H1 (cell line): Measurements from ENCODE around the gene SERTAD2.

Experiments
- CEBPB ChIP-seq: IDR thresholded peaks from 2 replicates; pipeline ENCODE4 v1.6.1; 2012; ENCODE audit warnings: low read depth, low read length
- CHD1 ChIP-seq: IDR thresholded peaks from 2 replicates; pipeline ENCODE4 v1.6.1; 2012; ENCODE audit warnings: low read depth, low read length, improper control_type of control experiment
- EP300 ChIP-seq, 2 experiments: IDR thresholded peaks; 1 replicate in 1 of 2; 2 replicates in 1 of 2; pipeline ENCODE4 v1.6.1; 2011 to 2012; ENCODE audit warnings: low read depth in 2 of 2, low read length in 2 of 2, mild to moderate bottlenecking in 2 of 2, borderline replicate concordance in 1 of 2, inconsistent platforms in 1 of 2, moderate library complexity in 1 of 2
- EZH2 ChIP-seq: fragments of 200-600 bp; sonication (generic); IDR thresholded peaks from 2 replicates; pipeline ENCODE4 v1.7.1; 2012; ENCODE audit warnings: low read depth, mild to moderate bottlenecking, moderate library complexity, low read length, inconsistent platforms; ENCODE audit not compliant: severe bottlenecking
- TAF1 ChIP-seq: IDR thresholded peaks from 2 replicates; pipeline ENCODE4 v1.6.1; 2011; ENCODE audit warnings: mild to moderate bottlenecking, low read depth, low read length
- TF ChIP-seq, protein P1 (sequence below), 3 experiments: IDR thresholded peaks; 1 replicate in 2 of 3; 2 replicates in 1 of 3; pipeline versions ENCODE4 v1.5.1 to v1.6.1; 2011; ENCODE audit warnings: low read length in 3 of 3, mild to moderate bottlenecking in 3 of 3, inconsistent platforms in 2 of 3, low read depth in 1 of 3, moderate library complexity in 1 of 3; ENCODE audit not compliant: insufficient read depth in 1 of 3; ENCODE audit errors: control extremely low read depth in 1 of 3

DNA sequence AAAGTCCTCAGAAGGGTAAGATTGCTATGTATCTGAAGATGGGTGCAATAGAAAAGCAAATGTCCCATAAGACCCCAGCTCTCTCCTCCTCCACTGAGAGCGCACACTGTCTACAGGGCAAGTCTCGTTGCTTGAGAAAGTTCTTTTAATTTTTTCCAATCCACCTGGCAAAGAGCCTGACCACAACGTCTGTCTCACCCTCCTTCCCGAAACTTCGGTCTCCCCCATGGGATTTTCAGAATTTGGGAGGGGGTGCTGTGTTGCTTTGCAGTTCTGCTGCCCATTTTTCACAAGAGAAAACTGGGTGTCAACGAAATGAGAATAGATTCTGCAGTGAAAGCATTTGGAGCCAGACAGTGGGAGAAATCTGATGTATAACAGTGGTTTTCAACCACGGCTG lies 40.4 kb downstream of the SERTAD2 start:
- TF ChIP-seq CEBPB: no peak
- no peak for TF ChIP-seq EZH2
- no peak for TF ChIP-seq TAF1
- no peak for TF ChIP-seq EP300 (IDR thresholded peaks at IDR 0.05; ENCODE audit: borderline replicate concordance in 1 of 2, low read depth in 2 of 2, low read length in 2 of 2)
- TF ChIP-seq, protein P1, sequence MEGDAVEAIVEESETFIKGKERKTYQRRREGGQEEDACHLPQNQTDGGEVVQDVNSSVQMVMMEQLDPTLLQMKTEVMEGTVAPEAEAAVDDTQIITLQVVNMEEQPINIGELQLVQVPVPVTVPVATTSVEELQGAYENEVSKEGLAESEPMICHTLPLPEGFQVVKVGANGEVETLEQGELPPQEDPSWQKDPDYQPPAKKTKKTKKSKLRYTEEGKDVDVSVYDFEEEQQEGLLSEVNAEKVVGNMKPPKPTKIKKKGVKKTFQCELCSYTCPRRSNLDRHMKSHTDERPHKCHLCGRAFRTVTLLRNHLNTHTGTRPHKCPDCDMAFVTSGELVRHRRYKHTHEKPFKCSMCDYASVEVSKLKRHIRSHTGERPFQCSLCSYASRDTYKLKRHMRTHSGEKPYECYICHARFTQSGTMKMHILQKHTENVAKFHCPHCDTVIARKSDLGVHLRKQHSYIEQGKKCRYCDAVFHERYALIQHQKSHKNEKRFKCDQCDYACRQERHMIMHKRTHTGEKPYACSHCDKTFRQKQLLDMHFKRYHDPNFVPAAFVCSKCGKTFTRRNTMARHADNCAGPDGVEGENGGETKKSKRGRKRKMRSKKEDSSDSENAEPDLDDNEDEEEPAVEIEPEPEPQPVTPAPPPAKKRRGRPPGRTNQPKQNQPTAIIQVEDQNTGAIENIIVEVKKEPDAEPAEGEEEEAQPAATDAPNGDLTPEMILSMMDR (IDR thresholded peaks at IDR 0.05; ENCODE audit: control extremely low read depth in 1 of 3, insufficient read depth in 1 of 3, low read depth in 1 of 3, low read length in 3 of 3): no peak
- TF ChIP-seq CHD1: no peak
